ENCODE data around the gene IL36B.

DNA sequence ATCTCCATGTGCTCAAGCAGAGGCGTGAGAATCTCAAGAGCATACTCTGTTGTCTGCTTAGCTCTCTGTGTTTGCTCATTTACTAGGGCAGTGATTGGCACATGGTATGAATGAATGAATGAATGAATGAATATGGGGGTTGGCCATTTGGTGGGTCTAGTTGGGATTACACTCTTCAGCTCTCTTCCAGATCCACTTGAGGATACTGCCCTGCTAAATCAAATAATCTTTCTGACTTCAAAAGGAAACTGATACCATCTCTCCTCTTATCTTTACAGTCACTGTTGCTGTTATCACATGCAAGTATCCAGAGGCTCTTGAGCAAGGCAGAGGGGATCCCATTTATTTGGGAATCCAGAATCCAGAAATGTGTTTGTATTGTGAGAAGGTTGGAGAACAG is 72.9 kb downstream of the IL36B start:
- TF ChIP-seq CTCF (IDR thresholded peaks at IDR 0.05; ENCODE audit: low read depth, low read length, poor library complexity, severe bottlenecking) (no peak), EZH2phosphoT487 (IDR thresholded peaks at IDR 0.05; ENCODE audit: borderline replicate concordance, low read length) (no peak)

Measured in DOHH2 (cell line).